DMS153 treated with DMSO at 0.1 percent for 48 hours (cell line): Measurements from ENCODE around the gene SHANK3.

Source experiments
- DNase-seq: peaks from one replicate; lab custom pipeline; 2025; ENCODE audit not compliant: unreplicated experiment; lab: John Stamatoyannopoulos, UW

The SHANK3 gene

DNA sequence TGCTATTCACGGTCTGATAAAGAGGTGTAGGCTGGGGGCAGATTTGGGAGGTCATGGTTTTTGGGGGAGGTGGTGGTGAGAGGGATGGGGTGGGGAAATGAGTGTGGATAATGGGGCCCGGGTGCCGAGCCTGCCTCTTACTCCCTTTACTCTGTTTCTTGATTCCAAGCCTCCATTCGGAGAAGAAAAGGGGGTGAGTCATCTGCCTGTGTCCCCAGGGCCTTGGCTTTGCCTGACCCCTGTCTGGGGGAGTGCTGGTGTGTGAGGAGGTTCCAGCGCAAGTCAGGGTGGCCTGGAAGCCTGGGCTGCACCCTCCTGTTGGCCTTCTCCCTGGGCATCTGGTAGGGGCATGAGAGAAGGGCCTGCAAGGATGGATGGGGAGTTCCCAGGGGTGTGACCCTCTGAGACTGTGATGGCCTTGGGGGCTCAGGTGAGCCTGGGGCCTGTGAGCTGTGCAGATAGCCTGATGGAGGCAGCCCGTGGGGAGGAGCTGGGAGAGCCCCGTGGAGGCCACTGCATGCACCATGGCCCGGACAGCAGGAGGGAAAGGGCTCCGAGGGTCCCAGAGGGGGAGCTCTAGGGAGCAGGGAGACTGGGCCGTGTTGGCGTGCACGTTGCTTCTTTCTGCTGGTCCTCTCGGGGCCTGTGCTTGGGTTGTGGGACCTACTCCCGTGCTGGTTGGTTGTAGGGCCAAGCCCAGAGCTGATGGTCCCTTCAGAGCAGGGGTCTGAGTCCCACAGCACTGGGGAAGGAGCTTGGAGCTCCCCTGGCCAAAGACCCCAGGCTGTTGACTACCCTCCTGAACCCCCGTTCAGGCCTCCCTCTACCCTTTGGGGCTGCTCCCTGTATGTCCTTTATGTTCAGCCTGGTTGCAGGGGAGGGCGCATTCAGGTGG is 39.1 kb downstream of the SHANK3 start:
- no peak for DNase-seq

DNA sequence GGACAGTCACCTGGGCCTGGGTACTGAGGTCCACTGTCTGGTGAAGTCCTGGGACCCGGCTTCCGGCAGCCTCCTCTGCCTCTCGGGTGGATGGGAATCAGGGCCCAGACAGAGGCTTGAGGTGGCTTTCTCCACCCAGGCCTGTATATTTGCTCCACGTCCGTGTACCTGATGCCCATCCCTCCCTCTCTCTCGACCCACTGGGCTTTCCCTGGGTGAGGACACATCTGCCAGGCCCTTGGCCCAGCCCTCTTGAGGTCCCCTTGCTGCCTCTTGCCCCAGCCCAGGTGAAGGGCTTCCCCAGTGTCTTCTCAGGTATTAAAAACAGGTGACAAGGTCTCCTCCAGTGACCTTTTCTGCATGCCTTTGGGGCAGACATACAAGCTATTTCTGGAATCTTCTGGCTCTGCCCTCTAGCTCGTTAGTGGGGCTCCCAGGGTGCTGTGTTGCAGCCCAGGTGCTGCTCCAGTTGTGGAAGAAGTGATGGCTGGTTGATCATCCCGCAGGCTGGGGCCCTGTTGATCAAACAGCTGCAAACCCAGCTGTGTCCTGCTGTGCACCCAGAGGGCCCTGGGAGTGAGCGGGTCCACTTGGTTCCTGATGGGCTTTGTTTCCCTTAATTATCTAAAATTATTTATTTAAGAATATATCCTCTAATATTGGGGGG is 39.9 kb downstream of the SHANK3 start:
- no peak for DNase-seq

DNA sequence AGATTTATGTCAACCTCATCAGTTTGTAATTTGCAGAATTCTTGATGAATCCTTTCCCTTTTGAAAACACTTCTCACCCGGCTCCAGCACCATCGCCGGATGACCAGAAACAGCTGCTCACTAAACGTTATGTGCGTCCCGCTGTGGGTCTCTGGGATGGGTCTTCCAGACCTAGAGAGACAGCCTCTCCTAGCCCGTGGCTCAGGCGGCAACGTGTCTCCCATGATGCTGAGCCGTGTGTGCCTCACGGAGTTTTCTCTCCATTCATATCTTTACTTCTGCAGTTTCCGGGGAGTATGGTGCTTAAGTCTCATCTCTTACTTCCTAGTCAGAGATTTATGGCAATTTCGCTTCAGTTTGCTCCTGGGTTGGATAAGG is 40.4 kb downstream of the SHANK3 start:
- no peak for DNase-seq

DNA sequence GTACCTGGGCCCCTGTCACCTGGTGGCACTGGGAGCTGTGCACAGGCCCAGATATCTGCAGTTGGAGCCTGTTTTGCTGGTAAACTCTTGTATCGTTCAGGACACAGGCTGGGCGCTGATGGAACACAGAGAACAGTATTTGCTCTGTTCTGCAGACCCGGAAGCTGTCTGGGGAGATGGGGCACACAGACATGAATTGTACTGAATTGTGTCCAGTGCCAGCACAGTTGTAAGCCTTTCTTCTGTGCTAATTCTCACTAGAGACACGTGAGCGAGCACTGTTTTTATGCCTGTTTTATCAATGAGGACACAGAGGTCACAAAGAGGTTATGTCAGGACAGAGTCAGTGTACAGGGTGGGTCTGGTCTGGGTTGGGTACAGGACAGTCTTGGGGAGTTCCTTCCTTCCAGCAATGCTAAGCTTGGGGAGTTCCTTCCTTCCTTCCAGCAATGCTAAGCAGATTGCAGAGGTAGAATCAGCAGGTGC is 41.0 kb downstream of the SHANK3 start:
- no peak for DNase-seq

DNA sequence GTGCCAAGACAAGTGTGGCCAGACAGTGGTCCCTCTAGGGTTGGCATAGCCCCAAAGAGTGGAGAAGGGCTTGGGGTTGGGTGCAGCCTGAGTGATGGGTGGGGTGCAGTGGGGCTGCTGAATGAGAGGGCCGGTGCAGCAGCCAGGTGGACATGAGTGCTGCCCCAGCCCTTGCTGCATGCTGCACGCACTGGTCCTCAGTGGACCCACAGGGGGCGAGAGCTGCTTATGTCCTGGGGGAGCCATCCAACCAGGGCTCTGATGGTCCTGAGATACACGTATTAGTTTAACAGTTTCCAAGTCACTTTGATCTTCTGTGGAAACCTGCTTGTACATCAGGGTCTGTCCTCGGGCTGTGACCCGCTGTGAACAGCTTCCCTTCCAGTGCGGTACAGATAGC is 41.5 kb downstream of the SHANK3 start:
- DNase-seq = no peak

DNA sequence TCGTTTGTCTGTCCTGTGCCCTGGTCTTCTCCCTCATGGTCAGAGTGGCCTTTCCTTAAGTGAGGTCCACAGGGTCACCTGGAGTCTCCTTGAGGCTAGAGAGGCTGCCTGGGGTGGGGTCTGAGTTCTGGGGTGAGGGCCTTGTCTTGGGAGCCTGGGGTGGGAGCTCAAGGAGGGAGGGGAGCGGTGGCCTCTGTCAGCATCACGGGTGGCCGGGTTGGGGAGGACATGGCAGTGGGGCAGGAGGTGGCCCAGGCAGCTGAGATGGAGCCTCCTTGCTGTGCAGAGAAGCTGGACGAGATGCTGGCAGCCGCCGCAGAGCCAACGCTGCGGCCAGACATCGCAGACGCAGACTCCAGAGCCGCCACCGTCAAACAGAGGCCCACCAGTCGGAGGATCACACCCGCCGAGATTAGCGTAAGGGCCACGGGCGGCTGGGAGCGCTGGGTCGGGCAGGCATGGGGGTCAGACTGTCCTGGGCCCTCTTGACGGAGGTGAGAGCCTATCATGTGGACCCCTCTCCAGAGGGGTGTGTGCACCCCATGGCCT is 42.1 kb downstream of the SHANK3 start:
- DNase-seq = no peak

DNA sequence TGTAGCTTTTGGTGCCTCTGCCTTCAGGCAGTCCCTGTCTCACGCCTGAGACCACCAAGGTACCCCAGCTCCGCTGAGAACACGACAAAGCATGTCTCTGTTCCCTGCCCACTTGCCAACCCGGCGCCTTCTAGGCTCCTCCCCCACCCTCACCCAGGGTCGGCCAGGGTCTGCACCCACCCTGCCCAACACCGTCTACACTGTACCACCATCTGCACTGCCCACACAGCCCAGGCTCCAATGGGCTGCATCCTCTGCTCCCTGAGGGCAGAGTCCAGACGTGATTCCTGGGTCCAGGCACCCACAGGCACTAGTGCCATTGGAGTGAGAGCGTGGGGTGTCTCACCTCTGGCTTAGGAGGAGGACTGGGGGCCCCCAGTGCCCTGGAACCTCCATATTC is 42.6 kb downstream of the SHANK3 start:
- DNase-seq = no peak

DNA sequence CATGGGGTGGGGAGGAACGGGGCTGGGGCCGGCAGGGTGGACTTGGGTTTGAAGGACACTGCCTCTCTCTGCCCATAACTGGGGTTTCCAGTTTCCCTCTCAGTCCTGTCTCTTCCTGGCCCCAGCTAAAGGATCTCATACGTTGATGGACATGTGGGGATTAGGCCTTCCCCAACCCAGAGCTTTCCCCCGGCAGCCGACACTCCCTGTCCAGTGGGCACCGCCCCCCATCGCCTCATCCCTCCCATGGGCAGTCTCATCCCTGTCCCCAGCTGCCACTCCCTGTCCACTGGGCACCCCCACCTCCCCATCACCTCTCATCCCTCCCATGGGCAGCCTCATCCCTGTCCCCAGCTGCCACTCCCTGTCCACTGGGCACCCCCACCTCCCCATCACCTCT is 43.2 kb downstream of the SHANK3 start:
- DNase-seq = no peak

DNA sequence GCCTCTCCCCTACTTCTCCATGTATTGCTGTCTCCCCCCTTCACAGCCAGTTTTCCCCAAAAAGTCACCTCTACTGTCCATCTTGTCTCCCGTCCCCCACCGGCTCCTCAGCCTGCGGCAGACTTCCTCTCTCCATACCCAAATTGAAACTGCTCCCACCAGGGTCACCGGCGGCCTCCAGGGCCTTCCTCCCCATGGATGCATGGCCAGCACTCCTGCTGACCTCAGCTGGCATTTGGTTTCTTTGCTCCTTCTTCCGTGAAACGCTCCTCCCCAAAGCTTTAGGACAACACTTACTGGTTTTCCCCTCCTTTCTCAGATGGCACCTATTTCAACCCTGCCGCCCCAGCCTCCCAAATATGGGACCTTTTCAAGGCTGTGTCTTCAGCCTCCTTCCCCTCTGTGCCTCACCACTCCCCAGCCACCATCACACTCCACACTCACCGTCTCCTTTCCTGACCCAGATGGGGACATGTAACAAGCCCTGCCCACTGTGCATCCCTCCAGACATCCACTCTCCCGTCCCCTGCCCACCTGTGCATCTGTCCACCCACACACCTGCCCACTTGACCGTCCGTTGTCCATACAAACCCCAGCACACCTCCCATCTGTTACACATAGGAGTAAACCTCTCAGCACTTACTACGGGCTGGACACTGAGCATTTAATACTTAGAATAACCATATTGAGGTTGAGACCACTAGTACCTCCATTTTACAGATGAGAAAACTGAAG is 43.8 kb downstream of the SHANK3 start:
- no peak for DNase-seq

DNA sequence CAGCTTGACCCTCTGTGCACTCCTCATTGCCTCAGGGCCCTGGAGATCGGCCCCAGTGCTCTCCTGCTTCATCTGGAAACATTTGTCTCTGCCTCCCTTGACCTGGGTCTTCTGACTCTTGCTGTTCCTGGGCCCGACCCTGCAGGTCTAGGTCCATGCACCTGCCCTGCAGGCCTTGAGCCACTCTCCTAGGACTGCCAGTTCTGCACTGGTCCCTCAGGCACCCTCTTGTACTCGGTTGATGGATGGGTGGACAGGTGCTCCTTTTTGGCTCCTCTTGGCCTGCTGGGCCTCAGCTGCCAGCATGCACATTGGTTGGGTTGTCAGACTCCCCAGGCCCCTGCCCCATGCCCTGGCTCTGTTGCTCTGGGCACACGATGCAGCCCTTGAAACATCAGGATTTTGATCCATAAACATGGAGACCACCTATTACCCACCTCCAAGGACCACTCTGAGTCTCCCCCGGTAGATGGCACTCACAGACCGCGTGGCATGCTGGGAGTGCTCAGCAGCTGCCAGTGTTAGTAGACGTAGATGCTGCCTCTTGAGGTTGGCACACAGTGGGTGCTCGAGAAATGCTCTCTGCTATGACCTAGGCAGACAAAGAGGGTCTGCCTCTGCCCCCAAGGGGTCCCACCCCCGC is 45.2 kb downstream of the SHANK3 start:
- no peak for DNase-seq

DNA sequence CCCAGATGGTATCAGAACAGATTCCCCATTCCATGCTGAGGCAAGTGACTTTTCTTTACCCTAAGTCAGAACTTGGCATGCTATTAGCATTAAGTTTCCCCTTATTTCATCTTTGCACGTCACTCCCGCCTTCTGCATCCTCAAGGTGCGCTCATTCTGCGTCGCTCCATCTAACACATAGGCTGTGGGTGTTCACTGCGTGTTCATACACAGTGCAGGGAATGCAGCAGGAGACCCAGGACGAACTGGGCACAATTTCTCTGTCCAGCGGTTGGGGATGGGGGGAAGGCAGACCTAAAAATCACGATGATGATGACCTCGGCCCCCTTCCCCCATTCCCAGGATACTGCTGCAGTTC is 45.7 kb downstream of the SHANK3 start:
- no peak for DNase-seq

DNA sequence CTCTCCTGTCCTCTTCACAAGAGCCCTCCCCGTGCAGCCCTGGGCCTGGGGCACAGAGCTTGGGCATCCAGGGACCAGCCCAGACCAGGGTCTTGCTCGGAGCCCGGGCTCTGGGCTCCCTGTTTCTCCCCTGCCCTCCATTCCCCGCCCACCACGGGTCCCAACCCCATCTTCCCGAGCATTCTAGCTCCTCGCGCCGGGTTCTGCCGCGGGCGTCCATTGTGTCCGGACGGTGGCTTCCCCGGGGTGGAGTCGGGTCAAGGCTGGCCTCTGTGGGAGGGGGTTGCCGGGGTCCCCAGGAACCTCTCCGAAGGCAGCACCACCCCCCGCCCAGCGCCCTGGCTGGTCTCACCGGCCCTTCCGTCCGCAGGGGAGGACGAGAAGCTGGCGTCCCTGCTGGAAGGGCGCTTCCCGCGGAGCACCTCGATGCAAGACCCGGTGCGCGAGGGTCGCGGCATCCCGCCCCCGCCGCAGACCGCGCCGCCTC is 47.2 kb downstream of the SHANK3 start:
- DNase-seq = no peak

DNA sequence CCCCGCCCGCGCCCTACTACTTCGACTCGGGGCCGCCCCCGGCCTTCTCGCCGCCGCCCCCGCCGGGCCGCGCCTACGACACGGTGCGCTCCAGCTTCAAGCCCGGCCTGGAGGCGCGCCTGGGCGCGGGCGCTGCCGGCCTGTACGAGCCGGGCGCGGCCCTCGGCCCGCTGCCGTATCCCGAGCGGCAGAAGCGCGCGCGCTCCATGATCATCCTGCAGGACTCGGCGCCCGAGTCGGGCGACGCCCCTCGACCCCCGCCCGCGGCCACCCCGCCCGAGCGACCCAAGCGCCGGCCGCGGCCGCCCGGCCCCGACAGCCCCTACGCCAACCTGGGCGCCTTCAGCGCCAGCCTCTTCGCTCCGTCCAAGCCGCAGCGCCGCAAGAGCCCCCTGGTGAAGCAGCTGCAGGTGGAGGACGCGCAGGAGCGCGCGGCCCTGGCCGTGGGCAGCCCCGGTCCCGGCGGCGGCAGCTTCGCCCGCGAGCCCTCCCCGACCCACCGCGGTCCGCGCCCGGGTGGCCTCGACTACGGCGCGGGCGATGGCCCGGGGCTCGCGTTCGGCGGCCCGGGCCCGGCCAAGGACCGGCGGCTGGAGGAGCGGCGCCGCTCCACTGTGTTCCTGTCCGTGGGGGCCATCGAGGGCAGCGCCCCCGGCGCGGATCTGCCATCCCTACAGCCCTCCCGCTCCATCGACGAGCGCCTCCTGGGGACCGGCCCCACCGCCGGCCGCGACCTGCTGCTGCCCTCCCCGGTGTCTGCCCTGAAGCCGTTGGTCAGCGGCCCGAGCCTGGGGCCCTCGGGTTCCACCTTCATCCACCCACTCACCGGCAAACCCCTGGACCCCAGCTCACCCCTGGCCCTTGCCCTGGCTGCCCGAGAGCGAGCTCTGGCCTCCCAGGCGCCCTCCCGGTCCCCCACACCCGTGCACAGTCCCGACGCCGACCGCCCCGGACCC is 48.0 kb downstream of the SHANK3 start:
- no peak for DNase-seq

DNA sequence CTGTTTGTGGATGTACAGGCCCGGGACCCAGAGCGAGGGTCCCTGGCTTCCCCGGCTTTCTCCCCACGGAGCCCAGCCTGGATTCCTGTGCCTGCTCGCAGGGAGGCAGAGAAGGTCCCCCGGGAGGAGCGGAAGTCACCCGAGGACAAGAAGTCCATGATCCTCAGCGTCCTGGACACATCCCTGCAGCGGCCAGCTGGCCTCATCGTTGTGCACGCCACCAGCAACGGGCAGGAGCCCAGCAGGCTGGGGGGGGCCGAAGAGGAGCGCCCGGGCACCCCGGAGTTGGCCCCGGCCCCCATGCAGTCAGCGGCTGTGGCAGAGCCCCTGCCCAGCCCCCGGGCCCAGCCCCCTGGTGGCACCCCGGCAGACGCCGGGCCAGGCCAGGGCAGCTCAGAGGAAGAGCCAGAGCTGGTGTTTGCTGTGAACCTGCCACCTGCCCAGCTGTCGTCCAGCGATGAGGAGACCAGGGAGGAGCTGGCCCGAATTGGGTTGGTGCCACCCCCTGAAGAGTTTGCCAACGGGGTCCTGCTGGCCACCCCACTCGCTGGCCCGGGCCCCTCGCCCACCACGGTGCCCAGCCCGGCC is 48.7 kb downstream of the SHANK3 start:
- DNase-seq = no peak

DNA sequence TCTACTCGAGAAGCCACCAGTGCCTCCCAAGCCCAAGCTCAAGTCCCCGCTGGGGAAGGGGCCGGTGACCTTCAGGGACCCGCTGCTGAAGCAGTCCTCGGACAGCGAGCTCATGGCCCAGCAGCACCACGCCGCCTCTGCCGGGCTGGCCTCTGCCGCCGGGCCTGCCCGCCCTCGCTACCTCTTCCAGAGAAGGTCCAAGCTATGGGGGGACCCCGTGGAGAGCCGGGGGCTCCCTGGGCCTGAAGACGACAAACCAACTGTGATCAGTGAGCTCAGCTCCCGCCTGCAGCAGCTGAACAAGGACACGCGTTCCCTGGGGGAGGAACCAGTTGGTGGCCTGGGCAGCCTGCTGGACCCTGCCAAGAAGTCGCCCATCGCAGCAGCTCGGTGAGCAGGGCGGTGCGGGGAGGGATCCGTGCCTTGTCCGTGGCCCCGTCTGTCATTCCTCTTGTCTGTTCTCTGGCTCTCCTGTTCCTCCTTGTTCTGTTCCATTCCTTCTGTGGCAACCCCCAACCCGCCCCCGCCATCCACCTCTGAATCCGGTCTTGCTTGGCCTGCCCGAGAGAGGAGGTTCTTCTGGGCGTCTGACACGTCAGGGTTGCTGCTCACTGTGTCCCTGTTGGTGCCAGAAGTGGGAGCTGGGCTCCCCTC is 49.6 kb downstream of the SHANK3 start:
- no peak for DNase-seq
